Thoracic aorta (tissue), 2 donors: ENCODE data around the gene MOG. TPM values are rescaled to one million over a fixed set of nuclear protein-coding genes. Genes with fewer than 3 reads are reported as not detected.
"Not testable (repeated sequence)": the region's sequence is repeated elsewhere in the genome, so short reads cannot be mapped to it uniquely, and the experiment has no call there.

Experiments
- ATAC-seq: fragments of 150-250 bp; one replicate; pipeline ENCODE4 v1.8.0; 2017; ENCODE audit warnings: low read depth; ENCODE audit not compliant: insufficient number of reproducible peaks, low FRiP score
- DNase-seq: peaks from one replicate; pipeline ENCODE4 v3.0.0-alpha.2; 2020; ENCODE audit warnings: low spot score
- H3K27ac ChIP-seq, 2 donors: fragments of 200-600 bp; sonication (generic); 1 replicate in 1 of 2; 2 replicates in 1 of 2; pipeline ENCODE4 v1.5.1; 2016; ENCODE audit warnings: mild to moderate bottlenecking in 2 of 2, moderate library complexity in 2 of 2
- H3K27me3 ChIP-seq: fragments of 200-600 bp; sonication (generic); replicated peaks from 2 replicates; pipeline ENCODE4 v1.6.0; 2016; ENCODE audit warnings: mild to moderate bottlenecking; ENCODE audit not compliant: insufficient read depth
- H3K36me3 ChIP-seq: fragments of 200-600 bp; sonication (generic); one replicate; pipeline ENCODE4 v1.5.1; 2016
- H3K4me1 ChIP-seq, 2 donors: fragments of 200-600 bp; sonication (generic); 1 replicate in 1 of 2; 2 replicates in 1 of 2; pipeline versions ENCODE4 v1.5.1 to v1.6.0; 2016; ENCODE audit warnings: low read depth in 2 of 2, mild to moderate bottlenecking in 1 of 2; ENCODE audit not compliant: control insufficient read depth in 1 of 2
- H3K4me3 ChIP-seq: fragments of 200-600 bp; sonication (generic); 2 replicates; pipeline ENCODE4 v1.5.1; 2016; ENCODE audit warnings: mild to moderate bottlenecking
- H3K9me3 ChIP-seq: fragments of 200-600 bp; sonication (generic); 2 replicates; pipeline ENCODE4 v1.5.1; 2016
- total RNA-seq, 2 donors: library from RNA; depleted of rRNA; stranded (reverse); fragments of >200 nt; gene quantifications; one replicate each; pipeline versions ENCODE4 v1.1.0 to v1.2.3, GENCODE V29; 2016
- TF ChIP-seq, protein P1 (sequence below): fragments of 200-600 bp; sonication (generic); IDR thresholded peaks from one replicate; pipeline ENCODE4 v1.5.1; 2019; ENCODE audit warnings: antibody characterized with exemption

MOG gene
- total RNA-seq, 2 donors from 2014 or later = not detected

DNA sequence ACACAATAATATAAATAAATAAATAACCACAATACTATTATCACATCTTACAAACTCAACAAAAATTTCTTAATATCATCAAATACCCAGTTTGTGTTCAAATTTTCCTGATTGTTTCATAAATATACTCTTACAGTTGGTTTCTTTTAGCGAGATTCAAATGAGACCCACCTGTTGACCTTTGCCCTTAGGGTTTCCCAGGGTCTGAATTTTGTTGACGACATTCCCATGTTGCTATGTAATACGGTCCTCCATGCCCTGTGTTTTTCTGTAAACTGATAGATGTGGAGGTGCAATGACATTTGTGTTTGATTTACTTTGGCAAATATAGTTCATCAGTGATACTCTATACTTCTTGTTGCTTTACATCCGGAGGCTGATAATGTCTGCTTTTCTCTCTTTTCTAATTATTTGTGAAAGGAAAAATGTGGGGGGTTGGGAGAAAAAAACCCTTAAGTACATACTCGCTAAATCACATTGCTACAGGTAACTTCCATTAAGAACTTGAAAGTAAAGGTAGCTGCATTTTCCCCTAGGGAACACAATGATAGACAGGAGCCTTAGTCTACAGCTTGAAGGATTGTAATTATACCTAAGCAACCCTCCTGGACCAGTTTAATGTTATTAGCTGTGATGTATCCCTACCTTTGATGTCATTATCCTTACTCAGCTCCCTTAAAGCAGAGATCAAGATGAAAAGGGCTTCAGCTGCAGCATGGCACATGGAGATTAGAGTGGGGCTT is 6.6 kb downstream of the MOG start:
- Histone ChIP-seq H3K4me1 (no peaks in the 10 kb centered on the region), H3K36me3 (no peaks in the 10 kb centered on the region), H3K27ac (no peak overlapping the region), H3K27me3 (no peaks in the 10 kb centered on the region), H3K4me3 (no peak overlapping the region), H3K9me3 (no peaks in the 10 kb centered on the region)
- DNase-seq (no peak), ATAC-seq (no peak)
- TF ChIP-seq, protein P1, sequence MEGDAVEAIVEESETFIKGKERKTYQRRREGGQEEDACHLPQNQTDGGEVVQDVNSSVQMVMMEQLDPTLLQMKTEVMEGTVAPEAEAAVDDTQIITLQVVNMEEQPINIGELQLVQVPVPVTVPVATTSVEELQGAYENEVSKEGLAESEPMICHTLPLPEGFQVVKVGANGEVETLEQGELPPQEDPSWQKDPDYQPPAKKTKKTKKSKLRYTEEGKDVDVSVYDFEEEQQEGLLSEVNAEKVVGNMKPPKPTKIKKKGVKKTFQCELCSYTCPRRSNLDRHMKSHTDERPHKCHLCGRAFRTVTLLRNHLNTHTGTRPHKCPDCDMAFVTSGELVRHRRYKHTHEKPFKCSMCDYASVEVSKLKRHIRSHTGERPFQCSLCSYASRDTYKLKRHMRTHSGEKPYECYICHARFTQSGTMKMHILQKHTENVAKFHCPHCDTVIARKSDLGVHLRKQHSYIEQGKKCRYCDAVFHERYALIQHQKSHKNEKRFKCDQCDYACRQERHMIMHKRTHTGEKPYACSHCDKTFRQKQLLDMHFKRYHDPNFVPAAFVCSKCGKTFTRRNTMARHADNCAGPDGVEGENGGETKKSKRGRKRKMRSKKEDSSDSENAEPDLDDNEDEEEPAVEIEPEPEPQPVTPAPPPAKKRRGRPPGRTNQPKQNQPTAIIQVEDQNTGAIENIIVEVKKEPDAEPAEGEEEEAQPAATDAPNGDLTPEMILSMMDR = no peak

- DNase-seq (no peak), ATAC-seq (no peak)
- Histone ChIP-seq H3K4me3 (no peak overlapping the region), H3K9me3 (no peaks in the 10 kb centered on the region), H3K27me3 (no peaks in the 10 kb centered on the region), H3K36me3 (no peaks in the 10 kb centered on the region), H3K4me1 (peaks cover 0 to 6% of the 10 kb centered on the region in 2 donors), H3K27ac (no peak overlapping the region)
- TF ChIP-seq, protein P1 = no peak
Observed at GRCh38 chr6:29665942-29666825, 9.3 kb downstream of the MOG start.

GRCh38 chr6:29666826-29667130 is 9.9 kb downstream of the MOG start:
- ATAC-seq = no peak
- H3K36me3 ChIP-seq = no peaks in the 10 kb centered on the region

DNA sequence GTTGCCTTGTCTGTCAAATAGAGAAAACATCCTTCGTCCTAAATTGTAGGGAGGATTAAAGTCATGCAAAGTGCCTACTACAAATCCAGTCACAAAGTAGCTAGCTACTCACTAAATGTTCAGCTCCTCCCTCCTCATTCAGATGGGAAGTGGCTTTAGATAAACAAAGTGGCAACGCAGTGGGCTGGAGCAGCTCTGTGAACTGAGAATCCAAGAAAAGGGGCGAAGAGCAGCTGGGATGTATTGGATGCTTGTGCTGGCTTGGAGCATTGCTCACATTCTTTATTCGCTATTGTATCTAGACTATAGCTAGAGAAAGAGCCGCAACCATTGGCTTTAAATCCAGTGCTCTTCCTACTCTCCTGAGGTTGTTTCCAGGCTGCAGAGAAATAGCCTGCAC is 10.3 kb downstream of the MOG start:
- Histone ChIP-seq H3K36me3 (no peaks in the 10 kb centered on the region), H3K27ac (no peak overlapping the region), H3K4me1 (peaks cover 0 to 9% of the 10 kb centered on the region in 2 donors), H3K27me3 (no peaks in the 10 kb centered on the region), H3K9me3 (no peaks in the 10 kb centered on the region), H3K4me3 (no peak overlapping the region)
- no peak for ATAC-seq
- no peak for DNase-seq
- TF ChIP-seq, protein P1 = no peak

More at GRCh38 chr6:29666826-29667130, 9.9 kb downstream of the MOG start:
- no peak overlapping the region for H3K4me3 ChIP-seq
- H3K4me1 ChIP-seq = peaks cover 0 to 9% of the 10 kb centered on the region in 2 donors
- TF ChIP-seq, protein P1 = no peak
- DNase-seq = no peak
- H3K27me3 ChIP-seq = no peaks in the 10 kb centered on the region
- H3K9me3 ChIP-seq = no peaks in the 10 kb centered on the region
- no peak overlapping the region for H3K27ac ChIP-seq

DNA sequence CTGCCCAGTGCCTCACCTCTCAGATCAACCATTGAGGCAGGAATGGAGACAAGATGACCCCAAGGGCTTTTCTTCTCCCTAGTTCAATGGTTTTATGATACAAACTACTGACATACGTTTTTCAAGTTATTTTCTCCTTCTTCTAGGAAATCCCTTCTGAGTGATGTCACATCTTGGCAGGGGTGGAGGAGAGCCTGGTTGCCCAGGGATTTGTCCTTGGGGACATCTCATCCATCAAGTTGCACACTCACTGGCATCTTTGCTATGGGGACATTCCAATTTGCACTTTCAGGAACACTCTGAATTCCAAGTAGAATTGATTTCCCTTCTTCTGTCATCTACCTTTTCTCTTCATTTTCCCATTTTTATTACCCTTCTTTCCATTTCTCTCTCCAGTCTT is 14.1 kb downstream of the MOG start:
- Histone ChIP-seq H3K4me3 (no peak overlapping the region), H3K27me3 (no peaks in the 10 kb centered on the region), H3K27ac (no peak overlapping the region), H3K9me3 (no peaks in the 10 kb centered on the region), H3K4me1 (peaks cover 0 to 9% of the 10 kb centered on the region in 2 donors), H3K36me3 (no peaks in the 10 kb centered on the region)
- TF ChIP-seq, protein P1 = no peak
- ATAC-seq (no peak), DNase-seq (no peak)

- H3K27me3 ChIP-seq, H3K27ac ChIP-seq, DNase-seq, H3K9me3 ChIP-seq, ATAC-seq, H3K4me1 ChIP-seq, H3K4me3 ChIP-seq, H3K36me3 ChIP-seq: not testable (repeated sequence)
Observed at GRCh38 chr6:29672116-29672515, 15.2 kb downstream of the MOG start.
